Adipocyte (in vitro differentiated cells): ENCODE measurements around the gene CFAP54.
A peak's percentile ranks its signal among the peaks of the same experiment; 100 is the strongest.

ENCODE experiments used
- DNase-seq: peaks from one replicate; pipeline ENCODE4 v3.0.0-alpha.2; 2015; ENCODE audit warnings: low read depth
- H3K27me3 ChIP-seq: replicated peaks from 2 replicates; pipeline ENCODE4 v1.7.0; 2013; ENCODE audit warnings: mild to moderate bottlenecking, low read length, moderate library complexity; ENCODE audit not compliant: control insufficient read depth, insufficient read depth
- H3K36me3 ChIP-seq: 2 replicates; pipeline ENCODE4 v1.7.0; 2013; ENCODE audit warnings: low read length, mild to moderate bottlenecking, moderate library complexity; ENCODE audit not compliant: control insufficient read depth, insufficient read depth, severe bottlenecking
- H3K4me1 ChIP-seq: 2 replicates; pipeline ENCODE4 v1.7.0; 2013; ENCODE audit warnings: mild to moderate bottlenecking, low read length, moderate library complexity; ENCODE audit not compliant: control insufficient read depth, insufficient read depth
- H3K4me3 ChIP-seq: 2 replicates; pipeline ENCODE4 v1.7.0; 2013; ENCODE audit warnings: mild to moderate bottlenecking, low read length, moderate library complexity
- H3K9ac ChIP-seq: 2 replicates; pipeline ENCODE4 v1.7.0; 2013; ENCODE audit warnings: mild to moderate bottlenecking, low read length, moderate library complexity
- H3K9me3 ChIP-seq: 2 replicates; pipeline ENCODE4 v1.7.0; 2013; ENCODE audit warnings: mild to moderate bottlenecking, low read length, moderate library complexity; ENCODE audit not compliant: control insufficient read depth

CFAP54 gene

DNA sequence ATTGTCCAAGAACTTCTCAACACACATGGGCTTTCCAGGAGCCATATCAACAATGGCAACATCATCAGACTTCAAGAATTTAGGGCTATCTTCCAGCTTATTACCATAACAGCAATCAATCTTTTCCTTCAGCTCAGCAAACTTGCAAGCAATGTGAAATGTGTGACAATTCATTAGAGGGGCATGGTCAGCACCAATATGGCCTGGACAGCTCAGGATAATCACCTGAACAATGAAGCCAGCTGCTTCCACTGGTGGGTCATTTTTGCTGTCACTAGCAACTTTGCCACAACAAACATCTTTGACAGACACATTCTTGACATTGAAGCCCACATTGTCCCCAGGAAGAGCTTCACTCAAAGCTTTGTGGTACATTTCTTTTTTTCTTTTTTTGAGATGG, 411.8 kb downstream of the CFAP54 start:
- no peak overlapping the region for H3K4me3 ChIP-seq
- no peak for DNase-seq

DNA sequence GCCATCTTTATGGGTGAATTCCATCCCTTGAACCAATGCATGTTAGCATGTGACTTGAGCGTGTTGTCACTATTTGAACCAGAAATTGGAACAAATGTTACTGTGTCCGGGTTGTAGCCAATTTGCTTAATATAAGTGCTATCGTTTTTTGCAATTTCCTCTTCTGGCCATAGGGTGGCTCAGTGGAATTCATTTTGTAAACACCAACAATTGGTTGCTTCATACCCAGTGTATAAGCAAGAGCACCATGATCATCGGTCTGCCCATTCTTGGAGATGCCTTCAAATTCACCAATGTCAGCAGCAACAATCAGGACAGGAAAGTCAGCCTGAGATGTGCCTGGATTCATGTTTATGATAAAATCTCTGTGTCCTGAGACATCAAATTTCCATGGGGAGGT, 412.7 kb downstream of the CFAP54 start:
- peak; percentile 9 for DNase-seq
- H3K4me3 ChIP-seq, result no peak overlapping the region
- H3K9ac ChIP-seq, result no peak overlapping the region
- H3K4me1 ChIP-seq, result peaks cover 6% of the 10 kb centered on the region
- H3K27me3 ChIP-seq, result peaks cover 14% of the 10 kb centered on the region
- no peaks in the 10 kb centered on the region for H3K9me3 ChIP-seq
- H3K36me3 ChIP-seq, result no peaks in the 10 kb centered on the region

More for the DNA sequence above, 411.8 kb downstream of the CFAP54 start:
- Histone ChIP-seq H3K36me3 (no peaks in the 10 kb centered on the region), H3K27me3 (peaks cover 14% of the 10 kb centered on the region), H3K9ac (no peak overlapping the region), H3K4me1 (peaks cover 2% of the 10 kb centered on the region), H3K9me3 (no peaks in the 10 kb centered on the region)

DNA sequence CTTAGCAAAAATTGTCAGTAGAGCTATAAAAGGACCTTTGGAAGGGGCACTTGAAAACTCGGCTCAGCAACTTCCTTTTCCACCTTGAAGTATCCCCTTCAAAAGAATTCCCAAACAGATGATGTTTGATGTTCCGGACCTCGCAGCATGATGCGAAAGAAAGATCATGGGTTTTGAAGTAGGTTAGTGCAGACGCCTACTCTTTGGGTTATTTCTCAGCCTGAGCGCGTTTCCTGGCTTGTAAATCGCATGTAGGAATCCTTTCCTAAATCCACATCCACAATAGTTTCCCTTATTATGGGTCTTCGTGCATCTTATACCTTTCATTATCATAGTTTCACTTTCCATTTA, 417.1 kb downstream of the CFAP54 start:
- no peaks in the 10 kb centered on the region for H3K27me3 ChIP-seq
- DNase-seq, result no peak

DNA sequence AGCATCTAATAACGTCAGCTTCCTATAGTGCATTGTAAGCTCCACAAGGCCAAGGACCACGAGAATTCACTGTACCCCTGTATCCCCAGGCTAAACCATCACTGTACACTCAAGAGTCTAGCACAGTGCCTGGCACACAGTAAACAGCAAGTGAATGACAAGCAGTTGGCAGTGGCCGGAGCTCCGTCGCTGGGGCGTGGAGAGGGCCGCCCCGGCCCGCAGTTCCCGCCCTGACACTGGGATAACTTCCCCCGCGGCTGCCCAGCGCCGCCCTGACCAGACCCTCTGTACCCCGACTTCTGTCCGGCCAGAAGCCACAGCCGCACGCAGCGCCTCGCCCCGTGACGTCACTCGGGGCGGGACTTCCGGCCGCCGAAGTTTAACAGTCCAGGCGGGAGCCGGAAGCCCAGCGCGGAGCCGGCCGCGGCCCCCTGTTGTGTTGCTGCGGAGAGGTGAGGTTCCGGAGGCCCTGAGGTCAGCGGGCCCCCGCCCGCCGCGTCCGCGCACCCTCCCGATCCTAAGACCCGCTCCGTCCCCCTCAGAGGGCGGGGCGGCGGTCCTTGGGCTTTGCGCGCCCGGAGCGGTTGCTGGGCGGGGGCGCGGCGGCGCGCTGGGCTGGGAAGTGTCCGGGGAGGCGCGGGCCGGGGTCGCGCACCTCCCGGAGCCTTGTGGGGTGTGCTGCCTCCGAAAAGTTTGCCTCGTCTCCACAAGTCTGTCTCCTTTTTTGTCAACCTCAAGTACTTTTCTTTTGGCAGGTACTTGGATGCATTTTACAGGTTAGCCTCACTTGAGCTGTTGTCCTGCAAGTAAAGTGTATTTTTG, 417.7 kb downstream of the CFAP54 start, which contains the start of gene NEDD1:
Gene NEDD1, plus strand, starts transcription at position 409 of the 822 bp plus-strand sequence. CDS start 2,503 bp downstream, outside the sequence.
- Histone ChIP-seq H3K9me3 (no peaks in the 10 kb centered on the region), H3K36me3 (no peaks in the 10 kb centered on the region), H3K4me1 (peaks cover 15% of the 10 kb centered on the region)

More for the DNA sequence above, 417.1 kb downstream of the CFAP54 start:
- Histone ChIP-seq H3K9ac (peak overlapping the region; percentile 94), H3K36me3 (no peaks in the 10 kb centered on the region), H3K4me1 (peaks cover 15% of the 10 kb centered on the region), H3K4me3 (peak overlapping the region; percentile 90), H3K9me3 (no peaks in the 10 kb centered on the region)

DNA sequence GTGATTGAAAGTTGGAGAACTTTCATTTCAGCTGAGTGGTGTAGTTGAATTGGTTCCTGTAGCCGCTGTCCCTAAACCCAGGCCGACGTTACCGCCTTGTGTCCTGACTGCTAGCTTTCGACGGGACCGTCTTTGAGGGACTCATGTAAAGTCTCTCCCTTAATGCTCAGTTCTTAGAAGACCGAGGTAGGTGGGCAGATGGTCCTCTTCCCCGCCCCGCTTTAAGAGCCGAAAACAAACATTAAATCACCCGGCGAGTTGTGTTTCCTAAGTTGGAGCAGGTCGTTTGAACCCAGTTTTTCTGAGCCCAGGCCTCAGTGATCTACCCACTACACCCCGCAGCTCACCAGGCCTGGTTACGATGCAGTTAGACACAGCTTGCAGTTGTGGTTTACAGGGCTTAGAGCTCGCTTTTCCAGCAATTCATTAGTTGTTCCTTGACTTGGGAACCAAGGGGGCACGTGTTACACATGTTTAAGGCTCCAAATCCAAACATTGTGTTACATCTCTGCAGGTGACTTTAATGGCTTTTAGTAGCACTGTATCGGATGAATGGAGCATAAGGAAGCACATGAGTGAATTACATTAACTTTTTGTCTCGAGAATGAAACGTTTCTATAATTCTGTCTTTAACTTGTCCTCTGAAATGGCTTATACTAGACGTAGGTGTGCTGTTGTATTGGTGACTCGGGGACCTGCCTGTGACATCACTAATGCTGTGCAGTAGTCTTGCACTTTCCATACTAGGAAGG, 418.5 kb downstream of the CFAP54 start:
- Histone ChIP-seq H3K9ac (peak overlapping the region; percentile 94), H3K4me3 (peak overlapping the region; percentile 90), H3K27me3 (no peaks in the 10 kb centered on the region), H3K4me1 (peaks cover 15% of the 10 kb centered on the region), H3K9me3 (no peaks in the 10 kb centered on the region), H3K36me3 (no peaks in the 10 kb centered on the region)
- DNase-seq, result peak; percentile 54

More for the DNA sequence above, 417.7 kb downstream of the CFAP54 start, which contains the start of gene NEDD1:
- Histone ChIP-seq H3K4me3 (peak within 1 kb of the TSS; percentile 90), H3K9ac (peak within 1 kb of the TSS; percentile 94), H3K27me3 (no peaks in the 10 kb centered on the region)
- peak; percentile 87 for DNase-seq

DNA sequence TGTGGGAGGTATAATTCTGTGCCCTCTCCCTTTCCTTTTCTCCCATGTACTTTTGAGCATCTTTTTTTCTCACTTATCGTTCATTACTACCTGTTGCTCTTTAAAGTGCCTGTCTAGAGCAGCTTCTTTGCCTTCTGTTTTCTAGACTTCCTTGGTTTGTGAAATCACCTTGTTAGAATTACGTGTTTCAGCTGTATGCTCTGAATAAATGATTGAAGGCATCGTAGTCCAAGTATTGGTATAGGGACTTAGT, 419.0 kb downstream of the CFAP54 start:
- H3K9me3 ChIP-seq, result no peaks in the 10 kb centered on the region
- DNase-seq, result no peak
- H3K4me3 ChIP-seq, result peak overlapping the region; percentile 90
- peak overlapping the region; percentile 94 for H3K9ac ChIP-seq
- no peaks in the 10 kb centered on the region for H3K27me3 ChIP-seq
- no peaks in the 10 kb centered on the region for H3K36me3 ChIP-seq
- peaks cover 15% of the 10 kb centered on the region for H3K4me1 ChIP-seq

DNA sequence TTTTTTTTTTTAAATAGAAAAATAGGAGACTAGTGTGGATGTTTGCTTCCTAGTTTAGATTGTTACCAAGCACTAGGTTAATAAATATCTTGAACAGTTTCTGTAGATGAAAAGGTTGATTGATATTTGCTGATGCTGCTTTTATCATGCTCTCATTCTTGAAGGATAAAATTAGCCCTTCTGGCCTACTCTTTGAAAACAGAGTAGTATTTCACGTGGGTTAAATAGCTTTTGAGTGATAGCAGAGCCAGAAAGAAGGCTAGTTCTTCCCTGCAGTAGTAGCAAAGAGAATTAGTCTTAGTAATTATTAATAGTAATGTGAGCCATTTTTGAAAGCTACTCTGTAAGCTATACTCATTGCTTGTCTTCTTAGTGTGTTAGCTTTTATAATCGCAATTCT, 422.9 kb downstream of the CFAP54 start:
- Histone ChIP-seq H3K36me3 (no peaks in the 10 kb centered on the region), H3K4me3 (no peak overlapping the region), H3K27me3 (no peaks in the 10 kb centered on the region), H3K9me3 (no peaks in the 10 kb centered on the region), H3K9ac (no peak overlapping the region), H3K4me1 (peaks cover 9% of the 10 kb centered on the region)
- no peak for DNase-seq

DNA sequence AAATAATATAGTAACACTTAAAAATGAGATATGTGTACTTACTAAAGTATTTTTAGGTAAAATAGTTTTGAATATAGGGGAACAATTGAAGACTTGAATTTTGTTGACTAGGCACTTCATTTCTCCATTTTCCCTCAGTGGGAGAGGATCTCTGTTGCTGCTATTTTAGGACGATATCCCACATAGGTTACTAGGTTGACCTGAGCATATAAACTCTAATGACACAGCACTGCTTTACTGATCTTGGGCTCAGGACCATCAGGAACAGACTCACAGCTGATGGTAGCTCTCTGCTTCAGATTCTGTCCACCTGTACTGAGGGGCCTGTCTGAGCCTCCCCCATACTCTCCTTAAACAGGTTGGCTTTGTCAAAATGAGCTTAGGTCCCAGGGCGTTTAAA, 423.6 kb downstream of the CFAP54 start:
- Histone ChIP-seq H3K9me3 (no peaks in the 10 kb centered on the region), H3K36me3 (no peaks in the 10 kb centered on the region), H3K9ac (no peak overlapping the region), H3K27me3 (no peaks in the 10 kb centered on the region), H3K4me1 (peaks cover 7% of the 10 kb centered on the region), H3K4me3 (no peak overlapping the region)
- DNase-seq, result no peak

DNA sequence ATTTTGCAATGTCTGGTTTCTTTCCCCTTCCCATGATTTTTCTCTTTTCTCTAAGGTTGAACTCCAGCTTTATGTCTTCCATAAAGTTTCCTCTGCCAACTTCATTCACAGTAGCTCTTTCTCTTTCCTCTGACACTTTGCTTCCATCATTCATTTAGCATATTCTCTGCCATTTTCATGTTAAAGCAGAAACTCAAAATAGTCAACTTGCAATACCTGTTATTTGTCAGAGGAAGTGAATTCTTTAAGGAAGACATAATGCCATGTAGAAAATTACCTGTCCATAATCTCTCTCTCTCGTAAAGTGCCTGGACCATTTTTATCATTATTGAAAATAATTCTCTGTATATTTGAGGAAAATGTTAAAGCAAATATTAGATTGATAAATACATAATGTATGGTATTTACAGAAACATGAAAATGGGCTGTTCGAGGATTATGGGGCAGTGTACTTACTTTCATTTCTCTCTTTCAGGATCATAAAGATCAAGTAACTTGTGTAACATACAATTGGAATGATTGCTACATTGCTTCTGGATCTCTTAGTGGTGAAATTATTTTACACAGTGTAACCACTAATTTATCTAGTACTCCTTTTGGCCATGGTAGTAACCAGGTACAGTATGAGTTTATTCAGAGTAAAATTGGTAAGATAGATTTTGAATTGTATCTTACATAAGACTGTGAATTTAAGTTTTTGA, 430.3 kb downstream of the CFAP54 start:
- H3K4me1 ChIP-seq, result no peaks in the 10 kb centered on the region
- no peaks in the 10 kb centered on the region for H3K27me3 ChIP-seq
- DNase-seq, result no peak
- no peaks in the 10 kb centered on the region for H3K9me3 ChIP-seq
- peaks cover 5% of the 10 kb centered on the region for H3K36me3 ChIP-seq
- no peak overlapping the region for H3K4me3 ChIP-seq
- no peak overlapping the region for H3K9ac ChIP-seq
